Liver (tissue), 9 donors: ENCODE data around the gene SMARCE1. TPM values are rescaled to one million over a fixed set of nuclear protein-coding genes. Genes with fewer than 3 reads are reported as not detected.

Experiments used
- DNase-seq: peaks from one replicate; pipeline ENCODE4 v3.0.0-alpha.2; 2017; ENCODE audit warnings: low spot score
- H3K27ac ChIP-seq, 2 donors: one replicate each; pipeline ENCODE4 v1.7.0; 2013; ENCODE audit warnings: inconsistent platforms in 2 of 2, low read length in 2 of 2, control low read depth in 1 of 2, low read depth in 1 of 2, mild to moderate bottlenecking in 1 of 2
- H3K27me3 ChIP-seq, 4 donors: one replicate each; pipeline versions ENCODE4 v1.6.1 to v1.7.0; 2013; ENCODE audit warnings: low read length in 3 of 4, inconsistent platforms in 1 of 4, mild to moderate bottlenecking in 1 of 4, moderate library complexity in 1 of 4; ENCODE audit not compliant: control insufficient read depth in 4 of 4, insufficient read depth in 4 of 4
- H3K36me3 ChIP-seq, 4 donors: one replicate each; pipeline versions ENCODE4 v1.6.1 to v1.7.0; 2013; ENCODE audit warnings: low read length in 3 of 4, mild to moderate bottlenecking in 3 of 4, low read depth in 1 of 4, moderate library complexity in 1 of 4; ENCODE audit not compliant: control insufficient read depth in 4 of 4, insufficient read depth in 3 of 4
- H3K4me1 ChIP-seq, 4 donors: one replicate each; pipeline versions ENCODE4 v1.6.1 to v1.7.0; 2013; ENCODE audit warnings: low read length in 3 of 4, mild to moderate bottlenecking in 3 of 4, moderate library complexity in 1 of 4; ENCODE audit not compliant: control insufficient read depth in 4 of 4, insufficient read depth in 4 of 4
- H3K4me3 ChIP-seq, 3 donors: one replicate each; pipeline versions ENCODE4 v1.6.1 to v1.7.0; 2013; ENCODE audit warnings: low read length in 3 of 3, control low read depth in 1 of 3, low read depth in 1 of 3, mild to moderate bottlenecking in 1 of 3
- H3K9ac ChIP-seq, 2 donors: one replicate each; pipeline ENCODE4 v1.7.0; 2013; ENCODE audit warnings: low read length in 2 of 2, mild to moderate bottlenecking in 2 of 2, moderate library complexity in 2 of 2, control low read depth in 1 of 2, low read depth in 1 of 2
- H3K9me3 ChIP-seq, 4 donors: one replicate each; pipeline versions ENCODE4 v1.6.1 to v1.7.0; 2013; ENCODE audit warnings: low read length in 3 of 4; ENCODE audit not compliant: control insufficient read depth in 4 of 4
- EGR1 ChIP-seq, 2 donors: IDR thresholded peaks; 2 replicates each; pipeline ENCODE4 v1.6.1; 2016 to 2018; ENCODE audit warnings: antibody characterized with exemption in 2 of 2, low read depth in 2 of 2
- FOXA1 ChIP-seq: IDR thresholded peaks from 2 replicates; pipeline ENCODE4 v1.6.1; 2016; ENCODE audit warnings: antibody characterized with exemption
- FOXA2 ChIP-seq: IDR thresholded peaks from 2 replicates; pipeline ENCODE4 v1.6.1; 2016; ENCODE audit warnings: antibody characterized with exemption
- GABPA ChIP-seq, 2 donors: IDR thresholded peaks in 1 of 2; conservative IDR thresholded peaks in 1 of 2; 2 replicates each; pipeline ENCODE4 v1.6.1; 2016; ENCODE audit warnings: antibody characterized with exemption in 2 of 2, mild to moderate bottlenecking in 1 of 2, moderate library complexity in 1 of 2
- HNF4A ChIP-seq, 2 donors: conservative IDR thresholded peaks; 2 replicates each; pipeline ENCODE4 v1.6.1; 2016; ENCODE audit warnings: antibody characterized with exemption in 2 of 2, mild to moderate bottlenecking in 2 of 2
- HNF4G ChIP-seq: IDR thresholded peaks from 2 replicates; pipeline ENCODE4 v1.6.1; 2016; ENCODE audit warnings: antibody characterized with exemption
- JUND ChIP-seq, 2 donors: IDR thresholded peaks; 2 replicates each; pipeline ENCODE4 v1.6.1; 2016; ENCODE audit warnings: antibody characterized with exemption in 2 of 2
- NR2F2 ChIP-seq: IDR thresholded peaks from 2 replicates; pipeline ENCODE4 v1.6.1; 2016; ENCODE audit warnings: antibody characterized with exemption
- RAD21 ChIP-seq, 2 donors: IDR thresholded peaks; 2 replicates each; pipeline ENCODE4 v1.6.1; 2016; ENCODE audit warnings: antibody characterized with exemption in 2 of 2, mild to moderate bottlenecking in 2 of 2
- RXRA ChIP-seq, 2 donors: IDR thresholded peaks; 2 replicates each; pipeline ENCODE4 v1.6.1; 2017 to 2018; ENCODE audit warnings: antibody characterized with exemption in 2 of 2, mild to moderate bottlenecking in 1 of 2
- SP1 ChIP-seq: IDR thresholded peaks from 2 replicates; pipeline ENCODE4 v1.6.1; 2018; ENCODE audit warnings: antibody characterized with exemption, mild to moderate bottlenecking
- TAF1 ChIP-seq: conservative IDR thresholded peaks from 2 replicates; pipeline ENCODE4 v1.6.1; 2016; ENCODE audit warnings: antibody characterized with exemption, mild to moderate bottlenecking
- YY1 ChIP-seq: IDR thresholded peaks from 2 replicates; pipeline ENCODE4 v1.6.1; 2016; ENCODE audit warnings: antibody characterized with exemption, mild to moderate bottlenecking
- WGBS: extraction: QIAGEN DNeasy Blood & Tissue Kit; methylation state at CpG from one replicate; pipeline ENCODE4 v1.1.7; 2013; 5-methylcytosine and 5-hydroxymethylcytosine counted together
- polyA plus RNA-seq, 2 donors: library from polyadenylated mRNA; stranded (reverse) in 1 of 2; unstranded in 1 of 2; fragments of 200-250 nt in 1 of 2; fragments of >200 nt in 1 of 2; fragmentation: Nextera tagmentation in 1 of 2; extraction: Ambion mirVana in 1 of 2; gene quantifications; one replicate each; pipeline versions ENCODE4 v1.2.1 to v1.2.3, GENCODE V29; 2013 to 2015
- total RNA-seq, 2 donors: library from RNA; depleted of rRNA; stranded (reverse); fragments of >200 nt; gene quantifications; one replicate each; pipeline ENCODE4 v1.2.3, GENCODE V29; 2014
- TF ChIP-seq, protein P1 (sequence below): IDR thresholded peaks from 2 replicates; pipeline ENCODE4 v1.6.1; 2016; ENCODE audit warnings: antibody characterized with exemption
- TF ChIP-seq, protein P2 (sequence below): IDR thresholded peaks from 2 replicates; pipeline ENCODE4 v1.6.1; 2016; ENCODE audit warnings: antibody characterized with exemption
- TF ChIP-seq, protein P3 (sequence below): IDR thresholded peaks from 2 replicates; pipeline ENCODE4 v1.6.1; 2016; ENCODE audit warnings: antibody characterized with exemption
- TF ChIP-seq, protein P4 (sequence below): fragments of 150-350 bp; IDR thresholded peaks from 2 replicates; pipeline ENCODE4 v1.5.1; 2017; ENCODE audit warnings: improper control_type of control experiment, low read depth, low read length; ENCODE audit not compliant: missing input control
- TF ChIP-seq, protein P5 (sequence below): IDR thresholded peaks from 2 replicates; pipeline ENCODE4 v1.6.1; 2016; ENCODE audit warnings: antibody characterized with exemption, mild to moderate bottlenecking
- donor health status: healthy.
- donor health status: healthy.
- donor health status: healthy.
- donor health status: healthy.
- donor health status: healthy.

SMARCE1 gene
- total and polyA plus RNA-seq, 4 donors = 25.0 to 40.8 (median 36.3) TPM

DNA sequence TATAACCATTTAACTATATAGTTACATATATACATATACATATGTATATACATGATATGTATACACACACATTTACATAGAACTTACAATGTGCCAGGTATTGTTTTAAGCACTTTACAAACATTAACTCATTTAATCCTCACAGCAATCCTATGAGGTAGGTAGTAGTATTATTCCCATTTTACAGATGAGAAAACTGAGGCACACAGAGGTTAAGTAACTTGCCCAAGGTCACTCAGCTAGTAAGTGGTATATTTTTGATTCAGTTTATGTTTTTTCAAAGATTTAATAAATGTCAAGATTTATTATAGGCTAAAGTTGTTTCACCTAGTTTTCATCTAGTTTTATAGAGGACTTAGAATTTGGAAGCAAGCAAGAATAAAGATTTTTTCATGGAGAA lies 10.8 kb upstream of the SMARCE1 start:
- Histone ChIP-seq H3K36me3 (peaks cover 0 to 3% (median 0%) of the 10 kb centered on the region in 4 donors), H3K27me3 (no peaks in the 10 kb centered on the region), H3K4me3 (no peak overlapping the region), H3K27ac (no peak overlapping the region), H3K9me3 (no peaks in the 10 kb centered on the region), H3K9ac (no peak overlapping the region), H3K4me1 (no peaks in the 10 kb centered on the region)
- TF ChIP-seq, protein P1, sequence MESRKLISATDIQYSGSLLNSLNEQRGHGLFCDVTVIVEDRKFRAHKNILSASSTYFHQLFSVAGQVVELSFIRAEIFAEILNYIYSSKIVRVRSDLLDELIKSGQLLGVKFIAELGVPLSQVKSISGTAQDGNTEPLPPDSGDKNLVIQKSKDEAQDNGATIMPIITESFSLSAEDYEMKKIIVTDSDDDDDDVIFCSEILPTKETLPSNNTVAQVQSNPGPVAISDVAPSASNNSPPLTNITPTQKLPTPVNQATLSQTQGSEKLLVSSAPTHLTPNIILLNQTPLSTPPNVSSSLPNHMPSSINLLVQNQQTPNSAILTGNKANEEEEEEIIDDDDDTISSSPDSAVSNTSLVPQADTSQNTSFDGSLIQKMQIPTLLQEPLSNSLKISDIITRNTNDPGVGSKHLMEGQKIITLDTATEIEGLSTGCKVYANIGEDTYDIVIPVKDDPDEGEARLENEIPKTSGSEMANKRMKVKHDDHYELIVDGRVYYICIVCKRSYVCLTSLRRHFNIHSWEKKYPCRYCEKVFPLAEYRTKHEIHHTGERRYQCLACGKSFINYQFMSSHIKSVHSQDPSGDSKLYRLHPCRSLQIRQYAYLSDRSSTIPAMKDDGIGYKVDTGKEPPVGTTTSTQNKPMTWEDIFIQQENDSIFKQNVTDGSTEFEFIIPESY = no peak
- TF ChIP-seq RAD21 (IDR thresholded peaks at IDR 0.05) (no peak), HNF4A (conservative IDR thresholded peaks at IDR 0.05) (no peak), SP1 (no peak)
- TF ChIP-seq, protein P2, sequence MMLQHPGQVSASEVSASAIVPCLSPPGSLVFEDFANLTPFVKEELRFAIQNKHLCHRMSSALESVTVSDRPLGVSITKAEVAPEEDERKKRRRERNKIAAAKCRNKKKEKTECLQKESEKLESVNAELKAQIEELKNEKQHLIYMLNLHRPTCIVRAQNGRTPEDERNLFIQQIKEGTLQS = no peak
- TF ChIP-seq, protein P3, sequence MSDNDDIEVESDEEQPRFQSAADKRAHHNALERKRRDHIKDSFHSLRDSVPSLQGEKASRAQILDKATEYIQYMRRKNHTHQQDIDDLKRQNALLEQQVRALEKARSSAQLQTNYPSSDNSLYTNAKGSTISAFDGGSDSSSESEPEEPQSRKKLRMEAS = no peak
- no peak for DNase-seq

DNA sequence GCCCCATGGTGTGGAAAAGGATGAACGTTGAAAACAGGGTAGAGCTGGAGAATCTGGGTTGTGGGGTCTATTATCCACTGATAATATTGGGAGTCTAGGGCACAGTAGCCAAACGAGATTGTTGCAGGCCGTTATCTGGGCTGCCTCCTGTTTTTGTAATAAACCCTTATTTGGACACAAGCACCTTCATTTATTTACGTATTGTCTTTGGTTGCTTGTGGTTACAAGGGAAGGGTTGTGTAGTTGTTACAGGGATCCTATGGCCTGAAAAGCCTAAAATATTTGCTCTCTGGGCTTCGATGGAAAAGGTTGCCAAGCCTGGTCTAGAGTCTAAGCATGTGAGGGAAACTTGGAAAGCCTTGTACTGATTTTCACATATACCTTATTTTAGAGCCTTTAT lies 4.3 kb upstream of the SMARCE1 start:
- H3K4me1 ChIP-seq = peaks cover 6 to 10% (median 8%) of the 10 kb centered on the region in 4 donors
- no peaks in the 10 kb centered on the region for H3K27me3 ChIP-seq
- no peak overlapping the region for H3K9ac ChIP-seq
- 86% methylated on average over 5 of the region's 5 CpGs for WGBS
- no peaks in the 10 kb centered on the region for H3K36me3 ChIP-seq
- no peak for DNase-seq
- TF ChIP-seq, protein P4, sequence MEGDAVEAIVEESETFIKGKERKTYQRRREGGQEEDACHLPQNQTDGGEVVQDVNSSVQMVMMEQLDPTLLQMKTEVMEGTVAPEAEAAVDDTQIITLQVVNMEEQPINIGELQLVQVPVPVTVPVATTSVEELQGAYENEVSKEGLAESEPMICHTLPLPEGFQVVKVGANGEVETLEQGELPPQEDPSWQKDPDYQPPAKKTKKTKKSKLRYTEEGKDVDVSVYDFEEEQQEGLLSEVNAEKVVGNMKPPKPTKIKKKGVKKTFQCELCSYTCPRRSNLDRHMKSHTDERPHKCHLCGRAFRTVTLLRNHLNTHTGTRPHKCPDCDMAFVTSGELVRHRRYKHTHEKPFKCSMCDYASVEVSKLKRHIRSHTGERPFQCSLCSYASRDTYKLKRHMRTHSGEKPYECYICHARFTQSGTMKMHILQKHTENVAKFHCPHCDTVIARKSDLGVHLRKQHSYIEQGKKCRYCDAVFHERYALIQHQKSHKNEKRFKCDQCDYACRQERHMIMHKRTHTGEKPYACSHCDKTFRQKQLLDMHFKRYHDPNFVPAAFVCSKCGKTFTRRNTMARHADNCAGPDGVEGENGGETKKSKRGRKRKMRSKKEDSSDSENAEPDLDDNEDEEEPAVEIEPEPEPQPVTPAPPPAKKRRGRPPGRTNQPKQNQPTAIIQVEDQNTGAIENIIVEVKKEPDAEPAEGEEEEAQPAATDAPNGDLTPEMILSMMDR = no peak
- TF ChIP-seq HNF4A (conservative IDR thresholded peaks at IDR 0.05) (no peak), RXRA (IDR thresholded peaks at IDR 0.05) (no peak), JUND (IDR thresholded peaks at IDR 0.05) (no peak), EGR1 (IDR thresholded peaks at IDR 0.05; ENCODE audit: low read depth in 2 of 2) (no peak), YY1 (no peak), NR2F2 (no peak), GABPA (IDR thresholded peaks at IDR 0.05 in 1 of 2, conservative IDR thresholded peaks at IDR 0.05 in 1 of 2) (no peak), TAF1 (no peak), FOXA2 (no peak), FOXA1 (no peak), RAD21 (IDR thresholded peaks at IDR 0.05) (no peak), HNF4G (no peak)
- TF ChIP-seq, protein P1 = no peak
- TF ChIP-seq, protein P3 = no peak
- TF ChIP-seq, protein P5, sequence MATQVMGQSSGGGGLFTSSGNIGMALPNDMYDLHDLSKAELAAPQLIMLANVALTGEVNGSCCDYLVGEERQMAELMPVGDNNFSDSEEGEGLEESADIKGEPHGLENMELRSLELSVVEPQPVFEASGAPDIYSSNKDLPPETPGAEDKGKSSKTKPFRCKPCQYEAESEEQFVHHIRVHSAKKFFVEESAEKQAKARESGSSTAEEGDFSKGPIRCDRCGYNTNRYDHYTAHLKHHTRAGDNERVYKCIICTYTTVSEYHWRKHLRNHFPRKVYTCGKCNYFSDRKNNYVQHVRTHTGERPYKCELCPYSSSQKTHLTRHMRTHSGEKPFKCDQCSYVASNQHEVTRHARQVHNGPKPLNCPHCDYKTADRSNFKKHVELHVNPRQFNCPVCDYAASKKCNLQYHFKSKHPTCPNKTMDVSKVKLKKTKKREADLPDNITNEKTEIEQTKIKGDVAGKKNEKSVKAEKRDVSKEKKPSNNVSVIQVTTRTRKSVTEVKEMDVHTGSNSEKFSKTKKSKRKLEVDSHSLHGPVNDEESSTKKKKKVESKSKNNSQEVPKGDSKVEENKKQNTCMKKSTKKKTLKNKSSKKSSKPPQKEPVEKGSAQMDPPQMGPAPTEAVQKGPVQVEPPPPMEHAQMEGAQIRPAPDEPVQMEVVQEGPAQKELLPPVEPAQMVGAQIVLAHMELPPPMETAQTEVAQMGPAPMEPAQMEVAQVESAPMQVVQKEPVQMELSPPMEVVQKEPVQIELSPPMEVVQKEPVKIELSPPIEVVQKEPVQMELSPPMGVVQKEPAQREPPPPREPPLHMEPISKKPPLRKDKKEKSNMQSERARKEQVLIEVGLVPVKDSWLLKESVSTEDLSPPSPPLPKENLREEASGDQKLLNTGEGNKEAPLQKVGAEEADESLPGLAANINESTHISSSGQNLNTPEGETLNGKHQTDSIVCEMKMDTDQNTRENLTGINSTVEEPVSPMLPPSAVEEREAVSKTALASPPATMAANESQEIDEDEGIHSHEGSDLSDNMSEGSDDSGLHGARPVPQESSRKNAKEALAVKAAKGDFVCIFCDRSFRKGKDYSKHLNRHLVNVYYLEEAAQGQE = no peak
- H3K4me3 ChIP-seq = no peak overlapping the region
- no peak overlapping the region for H3K27ac ChIP-seq
- no peaks in the 10 kb centered on the region for H3K9me3 ChIP-seq
